Lower leg skin (tissue), 4 donors: ENCODE measurements around the gene TRPV6. TPM values are rescaled to one million over a fixed set of nuclear protein-coding genes. Genes with fewer than 3 reads are reported as not detected.

Source experiments
- DNase-seq, 2 donors: peaks; one replicate each; pipeline ENCODE4 v3.0.0-alpha.2; 2019; ENCODE audit warnings: low spot score in 2 of 2
- H3K4me3 ChIP-seq: fragments of 200-600 bp; sonication (generic); 2 replicates; pipeline ENCODE4 v1.5.1; 2017; ENCODE audit warnings: mild to moderate bottlenecking, low read depth; ENCODE audit not compliant: poor library complexity, severe bottlenecking
- CTCF ChIP-seq, 3 donors: fragments of 450-650 bp; IDR thresholded peaks; one replicate each; pipeline ENCODE4 v1.5.1; 2016; ENCODE audit warnings: antibody characterized with exemption in 3 of 3, mild to moderate bottlenecking in 3 of 3, moderate library complexity in 2 of 3
- POLR2A ChIP-seq, 2 donors: fragments of 450-650 bp; IDR thresholded peaks; one replicate each; pipeline ENCODE4 v1.6.1; 2016 to 2017; ENCODE audit warnings: antibody characterized with exemption in 2 of 2, mild to moderate bottlenecking in 1 of 2, moderate library complexity in 1 of 2
- WGBS, 2 donors: methylation state at CpG; one replicate each; pipeline ENCODE4 v1.1.5; 2018; 5-methylcytosine and 5-hydroxymethylcytosine counted together
- intact Hi-C: fragments of 100-400 bp; cut with DNase I; formaldehyde crosslinking; loops from one replicate; pipeline ENCODE4 v1.15.0; 2023; ENCODE audit warnings: low total_unique reads
- total RNA-seq, 4 donors: library from RNA; depleted of rRNA; stranded (reverse); fragments of >200 nt; gene quantifications; one replicate each; pipeline ENCODE4 v1.1.0, GENCODE V29; 2016

Gene TRPV6
- total RNA-seq, 4 donors from 2014 or later, result 10.3 to 13.4 (median 11.5) TPM

DNA sequence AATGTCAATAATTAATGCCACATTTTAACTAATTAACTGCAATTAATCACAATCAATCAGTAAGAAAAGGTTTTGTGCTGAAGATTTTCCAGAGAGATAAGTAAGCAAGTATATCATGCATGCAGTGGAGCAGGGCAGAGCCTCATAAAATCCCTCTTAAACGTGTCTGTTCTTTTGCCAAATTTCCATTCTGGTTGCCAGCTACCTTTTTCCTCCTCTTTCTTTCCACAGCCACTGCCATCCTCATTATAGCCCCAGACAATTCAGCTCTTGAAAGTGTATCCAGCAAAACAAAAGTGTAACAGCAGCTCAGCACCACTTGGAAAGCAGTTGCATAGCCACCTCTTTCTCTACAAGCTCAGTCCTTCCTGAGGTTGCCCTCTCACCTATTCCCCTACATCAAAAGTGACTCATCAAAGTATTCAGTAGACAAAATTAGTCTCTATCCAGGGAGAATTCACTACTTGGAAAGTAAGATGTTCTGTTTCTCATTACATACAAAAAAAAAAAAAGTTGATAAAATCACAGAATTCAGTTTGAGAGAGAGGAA is 57.5 kb downstream of the TRPV6 start:
- intact Hi-C loops, result no loop called here
- DNase-seq, result no peak
- WGBS, 2 donors, result 7 to 21% methylated on average over 1 of the region's 1 CpG
- TF ChIP-seq POLR2A (IDR thresholded peaks at IDR 0.05) (no peak), CTCF (IDR thresholded peaks at IDR 0.05) (no peak)
- no peak overlapping the region for H3K4me3 ChIP-seq

DNA sequence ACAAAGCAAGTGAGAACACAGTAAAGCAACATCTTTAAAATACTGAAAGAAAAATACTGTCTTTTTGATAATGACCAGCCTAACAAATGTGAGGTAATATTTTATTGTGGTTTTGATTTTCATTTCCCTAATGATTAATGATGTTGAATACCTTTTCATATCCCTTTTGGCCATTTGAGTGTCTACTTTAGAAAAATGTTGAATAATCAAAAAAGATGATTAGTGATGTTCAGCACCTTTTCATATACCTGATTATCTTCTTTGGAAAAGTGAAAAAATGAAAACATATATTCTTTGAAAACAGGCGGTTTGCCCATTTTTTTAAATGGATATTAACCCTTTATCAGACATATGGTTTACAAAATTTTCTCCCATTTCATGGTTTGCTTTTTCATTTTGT is 62.8 kb downstream of the TRPV6 start:
- intact Hi-C loops, result no loop called here
- no peak for TF ChIP-seq POLR2A (IDR thresholded peaks at IDR 0.05)
- no peak for DNase-seq
- H3K4me3 ChIP-seq, result no peak overlapping the region
- 0% methylated on average over 1 of the region's 1 CpG for WGBS, 2 donors

Other genes with a start within 250 kb of the TRPV6 start
- gene PRSS1, start 136.3 kb downstream of the TRPV6 start, total RNA-seq, result 1 to 10 TPM in 1 of 4 donors, not detected in 3; 3.0 TPM
- 1 to 10 TPM in 1 of 4 donors, not detected in 3; 1.2 TPM for gene PRSS2, start 114.8 kb downstream of the TRPV6 start, total RNA-seq
- 100 to 1,000 TPM; 158 to 346 (median 221) TPM for gene EPHB6, start 30.7 kb downstream of the TRPV6 start, total RNA-seq
- not detected for gene TRPV5, start 48.0 kb upstream of the TRPV6 start, total RNA-seq
- not detected for gene LLCFC1, start 53.7 kb upstream of the TRPV6 start, total RNA-seq
- gene KEL, start 76.6 kb upstream of the TRPV6 start, total RNA-seq, result under 1 TPM in 3 of 4 donors, not detected in 1; 0.08 to 0.58 (median 0.47) TPM
- gene OR9A2, start 141.4 kb upstream of the TRPV6 start, total RNA-seq, result not detected
- gene OR6V1, start 166.6 kb upstream of the TRPV6 start, total RNA-seq, result not detected
- 1,000 to 10,000 TPM in 1 of 4 donors, 100 to 1,000 TPM in 2, 10 to 100 TPM in 1; 64.4 to 1,497 (median 370) TPM for gene PIP, start 246.3 kb upstream of the TRPV6 start, total RNA-seq